Renal cortex interstitium (tissue), 11 donors: ENCODE measurements around the gene CFD. TPM values are rescaled to one million over a fixed set of nuclear protein-coding genes. Genes with fewer than 3 reads are reported as not detected.
"Not testable (repeated sequence)": the region's sequence is repeated elsewhere in the genome, so short reads cannot be mapped to it uniquely, and the experiment has no call there.

ENCODE experiments used
- DNase-seq, 11 donors: peaks; one replicate each; pipeline ENCODE4 v3.0.0-alpha.2; 2013; ENCODE audit warnings: low read depth in 9 of 11, low spot score in 4 of 11; ENCODE audit errors: extremely low read depth in 1 of 11
- polyA plus RNA-seq, 3 donors: library from polyadenylated mRNA; unstranded; fragments of 120-200 nt; gene quantifications; one replicate each; pipeline ENCODE4 v1.2.1, GENCODE V29; 2013; ENCODE audit not compliant: insufficient read length in 3 of 3

Gene CFD
- polyA plus RNA-seq, 3 donors: 1.9 to 4.9 (median 3.9) TPM

DNA sequence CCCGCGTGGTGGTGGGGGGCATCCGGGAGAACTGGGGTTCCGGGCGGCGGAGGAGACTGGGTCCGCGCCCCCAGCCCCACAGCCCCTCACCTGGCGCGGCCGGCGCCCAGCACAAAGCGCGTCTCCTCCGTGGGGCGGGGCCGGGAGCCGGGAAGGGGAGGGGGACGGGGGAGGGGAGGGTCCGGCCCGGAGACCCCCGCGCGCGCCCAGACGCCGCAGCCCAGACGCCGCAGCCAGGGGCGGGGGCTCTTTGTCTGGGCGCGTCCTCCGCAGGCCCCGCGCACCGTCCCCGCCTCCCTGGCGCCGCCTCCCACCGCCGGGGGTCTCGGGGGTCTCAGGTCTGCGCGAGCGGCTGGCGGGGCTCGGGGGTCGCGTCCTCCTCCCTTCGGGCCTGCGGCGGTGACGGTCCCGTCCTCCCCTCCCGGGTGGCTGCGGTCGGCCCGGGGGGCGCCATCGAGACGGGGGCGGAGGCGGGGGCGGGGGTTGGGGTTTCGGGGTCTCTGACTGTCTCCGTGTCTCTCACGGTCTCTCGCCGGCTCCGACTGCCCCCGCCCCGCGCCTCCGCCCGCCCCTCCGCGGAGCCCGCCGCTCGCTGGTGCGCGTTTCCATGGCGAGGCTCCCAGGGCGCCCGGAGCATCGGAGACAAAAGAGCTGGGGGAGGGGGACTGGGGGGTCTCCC, 37.5 kb upstream of the CFD start, which contains the start of gene PLPPR3:
PLPPR3 (minus strand) TSS at position 131 of the 679 bp plus-strand sequence. CDS start 396 bp downstream, outside the sequence.
- DNase-seq: no peak

DNA sequence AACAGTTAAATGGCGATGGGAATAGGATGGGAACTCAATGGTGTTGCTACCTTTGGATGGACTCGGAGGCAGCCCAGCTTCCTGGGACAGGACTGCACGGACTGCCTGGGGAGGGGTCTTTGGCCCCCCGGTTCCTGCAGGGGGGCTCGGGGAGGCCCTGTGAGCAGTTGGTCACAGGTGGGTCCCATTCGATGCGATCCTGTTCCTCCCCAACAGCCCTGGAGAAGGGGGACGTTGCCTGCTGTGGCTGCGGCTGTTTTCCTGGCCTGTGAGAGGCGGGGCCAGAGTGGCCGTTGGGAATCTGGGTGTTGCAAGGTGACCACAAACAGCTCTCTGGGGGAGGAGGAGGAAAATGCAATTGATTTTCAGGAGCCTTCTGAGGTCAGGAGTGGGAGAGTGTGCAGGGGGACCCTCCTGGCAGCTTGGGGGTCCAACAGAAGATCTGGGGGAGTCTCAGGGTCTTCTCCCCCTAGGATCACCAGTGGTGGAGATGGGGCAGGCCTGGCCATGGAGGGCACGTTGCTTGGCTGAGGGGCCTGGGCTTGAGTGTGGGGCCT, 35.8 kb upstream of the CFD start:
- DNase-seq: no peak

DNA sequence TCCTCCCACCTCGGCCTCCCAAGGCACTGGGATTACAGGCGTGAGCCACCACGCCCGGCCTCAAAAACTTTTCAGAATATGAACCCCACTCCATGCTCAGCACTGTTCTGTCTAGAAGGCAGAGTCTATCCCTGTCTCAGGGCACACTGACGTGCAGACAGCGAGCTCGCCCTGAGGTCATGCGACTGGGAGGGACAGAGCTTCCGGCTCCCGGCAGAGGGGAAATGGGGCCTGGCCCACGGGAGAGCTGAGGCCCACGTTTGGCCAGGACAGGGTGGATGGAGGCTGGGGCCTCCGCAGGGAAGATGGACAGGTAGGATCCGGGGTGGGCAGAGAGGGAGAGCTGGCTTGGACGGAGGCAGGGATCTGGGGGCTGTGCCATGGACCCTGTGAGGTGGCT, 34.6 kb upstream of the CFD start:
- DNase-seq: no peak

DNA sequence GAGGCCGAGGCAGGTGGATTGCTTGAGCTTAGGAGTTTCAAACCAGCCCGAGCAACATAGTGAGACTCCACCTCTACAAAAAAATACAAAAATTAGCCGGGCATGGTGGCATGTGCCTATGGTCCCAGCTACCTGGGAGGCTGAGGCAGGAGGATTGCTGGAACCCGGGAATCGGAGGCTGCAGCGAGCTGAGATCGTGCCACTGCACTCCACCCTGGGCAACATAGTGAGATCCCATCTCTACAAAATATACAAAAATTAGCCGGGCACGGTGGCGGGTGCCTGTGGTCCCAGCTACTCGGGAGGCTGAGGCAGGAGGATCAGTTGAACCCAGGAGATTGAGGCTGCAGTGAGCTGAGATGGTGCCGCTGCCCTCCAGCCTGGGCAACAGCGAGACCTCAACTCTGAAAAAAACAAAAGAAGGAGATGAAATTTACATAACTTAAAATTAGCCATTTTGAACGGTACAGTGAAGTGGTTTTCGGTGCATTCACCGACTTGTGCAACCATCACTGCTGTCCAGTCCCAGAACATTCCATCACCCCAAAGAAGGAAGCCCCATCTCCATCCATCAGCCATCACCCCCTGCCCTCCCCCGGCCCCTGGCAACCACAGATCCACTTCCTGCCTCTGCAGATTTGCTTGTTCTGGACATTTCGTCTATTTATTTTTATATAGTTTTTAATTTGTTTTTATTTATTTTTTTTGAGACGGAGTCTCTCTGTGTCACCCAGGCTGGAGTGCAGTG, 33.4 kb upstream of the CFD start:
- DNase-seq: no peak

DNA sequence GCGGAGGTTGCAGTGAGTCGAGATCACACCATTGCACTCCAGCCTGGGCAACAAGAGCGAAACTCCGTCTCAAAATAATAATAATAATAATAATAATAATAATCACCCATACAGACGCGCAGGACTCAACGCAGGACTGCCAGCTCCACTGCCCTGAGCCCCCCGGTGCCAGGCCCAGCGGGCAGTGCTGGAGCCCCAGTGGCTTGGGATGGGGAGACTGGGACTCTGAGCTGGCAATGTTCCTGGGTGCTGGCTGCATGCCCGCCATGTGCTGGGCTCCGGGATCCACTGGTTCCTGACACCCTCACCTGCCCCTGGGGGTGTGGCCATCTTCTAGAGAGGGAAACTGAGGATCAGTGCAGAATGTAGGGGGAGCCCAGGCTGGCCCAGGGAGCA, 32.2 kb upstream of the CFD start:
- DNase-seq: no peak

DNA sequence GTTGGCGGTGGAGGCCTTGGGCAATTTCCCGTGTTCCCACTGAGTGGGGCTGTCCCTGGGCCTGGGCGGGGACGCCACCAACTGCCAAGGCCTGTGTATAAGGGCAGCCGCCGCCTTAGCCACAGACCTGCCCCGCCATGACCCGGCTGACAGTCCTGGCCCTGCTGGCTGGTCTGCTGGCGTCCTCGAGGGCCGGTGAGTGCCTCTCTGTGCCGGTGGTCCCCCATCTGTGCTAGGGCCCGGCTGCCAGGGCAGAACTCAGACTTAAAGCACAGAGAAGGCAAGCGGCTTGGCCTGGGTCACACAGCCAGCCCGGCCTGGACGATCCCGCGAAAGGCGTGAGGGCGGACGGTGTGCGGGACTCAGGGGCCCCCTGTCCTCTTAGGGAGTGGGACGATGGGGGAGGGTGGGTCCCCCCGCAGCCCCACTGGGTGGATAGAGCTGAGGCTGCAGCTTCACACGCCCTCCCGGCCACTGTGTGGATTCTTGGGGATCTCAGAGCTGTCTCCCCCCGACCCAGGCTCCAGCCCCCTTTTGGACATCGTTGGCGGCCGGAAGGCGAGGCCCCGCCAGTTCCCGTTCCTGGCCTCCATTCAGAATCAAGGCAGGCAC, 31.6 kb upstream of the CFD start, which contains the start of gene AZU1:
AZU1 (plus strand) TSS at position 128 of the 612 bp plus-strand sequence; CDS start at position 138, 10 bp downstream.
- no peak for DNase-seq

DNA sequence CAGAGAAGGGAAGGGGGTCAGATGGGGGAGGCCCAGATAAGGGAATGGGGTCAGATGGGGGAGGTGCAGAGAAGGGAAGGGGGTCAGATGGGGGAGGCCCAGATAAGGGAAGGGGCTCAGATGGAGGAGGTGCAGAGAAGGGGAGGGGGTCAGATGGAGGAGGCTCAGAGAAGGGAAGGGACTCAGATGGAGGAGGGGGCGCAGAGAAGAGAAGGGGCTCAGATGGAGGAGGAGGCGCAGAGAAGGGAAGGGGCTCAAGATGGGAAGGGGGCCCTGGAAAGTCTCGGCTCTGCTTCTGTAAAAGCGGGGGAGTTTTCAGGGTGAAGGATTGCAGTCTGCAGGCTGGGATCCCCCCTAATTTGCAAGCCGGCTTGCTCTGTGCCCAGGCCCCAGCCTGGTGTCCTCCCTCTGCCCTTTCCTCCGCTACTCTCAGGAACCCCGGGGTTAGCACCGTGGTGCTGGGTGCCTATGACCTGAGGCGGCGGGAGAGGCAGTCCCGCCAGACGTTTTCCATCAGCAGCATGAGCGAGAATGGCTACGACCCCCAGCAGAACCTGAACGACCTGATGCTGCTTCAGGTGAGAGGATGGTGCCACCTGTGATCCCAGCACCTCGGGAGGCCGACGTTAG, 30.2 kb upstream of the CFD start:
- no peak for DNase-seq

DNA sequence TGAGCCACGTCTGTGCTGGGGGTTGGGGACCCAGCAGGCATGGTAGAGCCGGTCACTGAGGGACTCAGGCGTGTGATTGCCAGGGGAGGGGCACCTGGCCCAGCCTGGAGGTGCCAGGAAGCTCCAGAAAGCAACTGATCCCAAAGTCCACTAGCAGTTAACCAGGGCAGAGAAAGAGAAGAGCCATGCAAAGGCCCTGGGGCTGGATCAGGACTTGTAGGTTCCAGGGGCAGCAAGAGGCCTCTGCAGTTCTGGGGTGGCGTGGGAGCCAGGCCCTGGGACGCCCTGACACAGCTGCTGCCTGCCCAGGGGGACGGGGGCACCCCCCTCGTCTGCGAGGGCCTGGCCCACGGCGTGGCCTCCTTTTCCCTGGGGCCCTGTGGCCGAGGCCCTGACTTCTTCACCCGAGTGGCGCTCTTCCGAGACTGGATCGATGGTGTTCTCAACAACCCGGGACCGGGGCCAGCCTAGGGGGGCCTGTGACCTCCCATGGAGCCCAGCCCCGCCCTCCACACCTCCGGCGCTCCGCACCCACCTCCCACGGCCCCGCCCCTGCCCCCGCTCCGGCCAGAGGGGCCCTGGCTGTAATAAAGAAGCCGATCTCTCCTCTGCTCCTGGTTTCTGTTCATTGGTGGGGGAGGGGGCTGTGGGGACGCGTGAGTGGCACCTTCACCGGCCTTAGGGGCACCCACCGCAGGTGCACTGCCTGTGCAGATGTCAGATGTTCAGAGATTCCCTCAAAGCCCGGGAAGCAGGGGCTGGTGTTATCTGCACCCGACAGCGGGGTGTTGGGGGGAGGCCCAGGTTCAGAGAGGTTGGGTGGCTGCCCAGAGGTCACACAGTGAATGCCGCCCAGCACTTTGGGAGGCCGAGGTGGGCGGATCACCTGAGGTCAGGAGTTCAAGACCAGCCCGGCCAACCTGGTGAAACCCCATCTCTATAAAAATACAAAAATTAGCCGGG, 27.8 kb upstream of the CFD start:
- DNase-seq: no peak

DNA sequence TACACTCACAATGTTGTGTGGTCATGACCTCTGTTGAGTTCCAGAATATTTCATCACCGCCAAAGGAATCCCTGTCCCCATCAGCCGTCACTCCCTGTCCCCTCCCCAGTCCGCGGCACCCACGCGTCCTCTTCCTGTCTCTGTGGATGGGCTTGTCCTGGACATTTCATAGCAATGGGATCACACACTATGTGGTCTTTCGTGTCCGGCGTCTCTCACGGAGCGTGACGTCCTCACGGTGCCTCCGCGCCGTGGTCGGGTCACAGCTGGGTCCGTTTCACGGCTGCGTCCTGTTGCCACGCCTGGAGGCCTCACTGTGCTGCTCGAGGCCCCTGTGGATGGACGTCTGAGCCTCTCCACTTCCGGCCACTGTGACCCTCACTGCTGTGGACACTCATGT, 25.2 kb upstream of the CFD start:
- no peak for DNase-seq

DNA sequence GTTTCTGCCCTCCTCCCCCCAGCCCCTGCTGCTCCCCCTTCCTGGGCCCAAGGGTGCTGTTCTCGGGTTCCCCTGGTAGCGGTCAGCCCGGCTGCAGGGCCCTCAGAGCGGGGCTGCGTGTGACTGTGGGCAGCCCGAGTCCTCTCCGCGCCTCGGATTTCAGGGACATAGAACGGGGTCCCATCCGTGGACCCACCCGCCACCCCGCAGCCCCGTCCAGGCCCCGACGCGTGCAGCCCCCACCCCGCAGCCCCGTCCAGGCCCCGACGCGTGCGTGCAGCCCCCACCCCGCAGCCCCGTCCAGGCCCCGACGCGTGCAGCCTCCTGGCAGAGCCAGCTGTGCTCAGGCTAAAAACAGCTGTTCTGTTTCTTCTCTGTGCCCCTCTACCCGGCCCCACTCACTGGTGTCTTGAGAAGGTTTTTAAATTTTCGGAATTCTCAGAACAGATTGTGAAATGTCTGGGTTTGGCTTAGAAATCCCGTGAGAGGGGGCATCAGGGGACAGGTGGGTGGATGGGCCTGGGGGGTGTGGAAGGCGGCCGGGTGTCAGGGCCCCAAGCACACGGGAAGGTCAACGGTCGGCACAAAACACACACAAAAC, 24.2 kb upstream of the CFD start:
- no peak for DNase-seq

DNA sequence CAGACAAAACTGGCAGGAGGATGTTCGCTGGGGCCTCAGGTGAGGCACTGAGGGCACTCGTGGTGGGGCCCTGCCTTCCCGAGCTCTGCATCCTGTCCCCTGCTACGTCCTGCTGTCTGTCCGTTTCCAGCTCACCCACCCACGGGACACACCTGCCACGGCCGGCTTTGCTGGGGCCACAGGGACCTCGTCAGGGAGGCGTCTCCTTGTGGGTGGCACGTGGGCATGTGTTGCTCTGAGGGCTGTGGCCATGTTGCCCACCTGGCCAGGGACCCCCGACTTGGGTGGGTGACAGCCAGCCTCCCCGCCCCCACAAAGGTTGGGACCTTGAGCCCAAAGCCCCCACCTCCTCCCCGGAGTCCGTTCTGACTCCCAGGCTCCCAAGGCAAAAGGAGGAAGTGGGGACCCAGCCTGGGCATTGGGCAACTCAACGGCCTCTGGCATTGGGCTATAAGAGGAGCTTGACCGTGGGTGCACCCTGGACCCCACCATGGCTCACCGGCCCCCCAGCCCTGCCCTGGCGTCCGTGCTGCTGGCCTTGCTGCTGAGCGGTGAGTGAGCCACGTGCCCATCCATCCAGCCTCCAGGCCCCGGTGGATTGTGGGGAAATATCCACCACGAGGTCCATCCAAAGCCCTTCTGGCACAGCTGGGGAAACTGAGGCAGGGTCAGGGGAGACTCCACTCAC, 18.8 kb upstream of the CFD start, which contains the start of gene PRTN3:
PRTN3 (plus strand) TSS at position 481 of the 688 bp plus-strand sequence; CDS start at position 491, 10 bp downstream.
- DNase-seq: no peak

DNA sequence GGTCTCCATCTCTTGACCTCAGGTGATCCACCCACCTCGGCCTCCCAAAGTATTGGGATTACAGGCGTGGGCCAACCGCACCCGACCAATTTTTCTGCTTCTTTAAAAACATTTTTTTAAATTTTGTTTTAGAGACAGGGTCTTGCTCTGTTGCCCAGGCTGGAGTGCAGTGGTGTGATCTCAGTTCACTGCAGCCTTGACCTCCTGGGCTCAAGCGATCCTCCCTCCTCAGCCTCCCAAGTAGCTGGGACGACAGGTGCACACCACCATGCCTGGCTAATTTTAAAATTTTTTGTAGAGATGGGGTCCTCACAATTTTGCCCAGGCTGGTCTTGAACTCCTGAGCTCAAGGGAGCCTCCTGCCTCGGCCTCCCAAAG, 16.7 kb upstream of the CFD start:
- DNase-seq: not testable (repeated sequence)

DNA sequence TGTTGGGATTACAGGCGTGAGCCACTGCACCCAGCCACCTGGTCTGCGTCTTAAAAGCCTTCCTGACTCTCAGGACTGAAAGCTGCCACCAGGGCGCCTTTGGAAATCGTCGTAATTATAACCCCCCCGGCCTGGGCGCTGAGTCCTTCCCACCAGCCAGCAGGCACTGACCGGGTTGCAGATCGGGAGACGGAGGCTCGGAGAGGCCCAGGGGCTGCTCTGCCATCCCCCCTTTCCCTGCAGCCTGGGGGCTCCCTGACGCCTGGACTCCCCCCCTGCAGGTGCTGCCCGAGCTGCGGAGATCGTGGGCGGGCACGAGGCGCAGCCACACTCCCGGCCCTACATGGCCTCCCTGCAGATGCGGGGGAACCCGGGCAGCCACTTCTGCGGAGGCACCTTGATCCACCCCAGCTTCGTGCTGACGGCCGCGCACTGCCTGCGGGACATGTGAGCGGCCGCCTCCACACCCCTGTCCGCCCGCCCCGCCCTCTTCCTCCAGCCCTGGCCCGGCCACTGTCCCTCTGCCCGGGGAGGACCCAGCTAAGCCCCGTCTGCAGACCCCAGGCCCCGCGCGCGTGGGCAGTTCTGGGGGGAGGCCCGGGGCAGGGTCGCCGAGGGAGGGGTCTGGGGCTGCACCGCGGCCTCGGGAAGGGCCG, 16.2 kb upstream of the CFD start:
- no peak for DNase-seq

DNA sequence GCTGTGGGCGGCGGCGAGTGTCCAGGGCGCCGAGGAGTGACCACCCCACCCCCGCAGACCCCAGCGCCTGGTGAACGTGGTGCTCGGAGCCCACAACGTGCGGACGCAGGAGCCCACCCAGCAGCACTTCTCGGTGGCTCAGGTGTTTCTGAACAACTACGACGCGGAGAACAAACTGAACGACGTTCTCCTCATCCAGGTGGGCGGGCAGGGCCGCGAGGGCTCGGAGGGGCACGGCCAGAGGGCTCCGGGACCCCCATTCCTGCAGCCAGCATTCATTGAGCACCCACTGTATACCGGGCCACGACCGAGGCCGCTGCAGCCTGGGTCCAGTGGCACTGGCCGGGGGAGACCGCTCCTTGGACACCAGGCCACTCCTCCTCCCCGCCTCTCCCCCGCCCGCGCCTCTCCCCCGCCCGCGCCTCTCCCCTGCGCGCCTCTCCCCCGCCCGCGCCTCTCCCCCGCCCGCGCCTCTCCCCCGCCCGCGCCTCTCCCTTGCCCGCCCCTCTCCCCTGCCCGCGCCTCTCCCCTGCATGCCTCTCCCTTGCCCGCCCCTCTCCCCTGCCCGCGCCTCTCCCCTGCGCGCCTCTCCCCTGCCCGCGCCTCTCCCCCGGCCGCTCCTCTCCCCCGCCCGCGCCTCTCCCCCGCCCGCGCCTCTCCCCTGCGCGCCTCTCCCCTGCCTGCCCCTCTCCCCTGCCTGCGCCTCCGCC, 15.5 kb upstream of the CFD start:
- DNase-seq: no peak

DNA sequence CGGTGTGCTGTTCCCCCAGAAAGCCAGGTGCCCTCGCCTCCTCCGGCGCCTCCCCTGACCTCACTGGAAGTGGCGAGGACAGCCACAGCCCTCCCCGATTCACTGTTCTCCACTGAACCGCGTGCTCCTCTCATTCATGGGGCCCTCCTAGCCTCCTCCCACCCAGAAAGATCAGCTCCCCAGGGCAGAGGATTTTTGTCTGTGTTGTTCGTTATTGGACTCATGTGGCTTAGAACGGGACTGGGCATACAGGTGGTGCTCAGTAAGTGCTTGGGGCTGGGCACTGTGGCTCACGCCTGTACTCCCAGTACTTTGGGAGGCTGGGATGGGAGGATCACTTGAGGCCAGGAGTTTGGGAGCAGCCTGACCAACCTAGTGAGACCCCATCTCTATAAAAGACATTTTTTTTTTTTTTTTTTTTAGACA, 14.9 kb upstream of the CFD start:
- no peak for DNase-seq
